H9 (cell line): ENCODE measurements around the gene ZNF180. TPM values are rescaled to one million over a fixed set of nuclear protein-coding genes. Genes with fewer than 3 reads are reported as not detected.

Source experiments
- DNase-seq: peaks from one replicate; pipeline ENCODE4 v3.0.0-alpha.2; 2017
- H2AFZ ChIP-seq: one replicate; pipeline ENCODE4 v1.6.1; 2013; ENCODE audit warnings: mild to moderate bottlenecking, low read length, control low read depth, moderate library complexity
- H2AK5ac ChIP-seq: 2 replicates; pipeline ENCODE4 v1.6.1; 2013; ENCODE audit warnings: low read length, control low read depth, mixed read lengths; ENCODE audit not compliant: insufficient read length
- H2BK120ac ChIP-seq: one replicate; pipeline ENCODE4 v1.6.1; 2013; ENCODE audit warnings: low read depth, mild to moderate bottlenecking, low read length, control low read depth, inconsistent platforms; ENCODE audit not compliant: poor library complexity, severe bottlenecking
- H2BK12ac ChIP-seq: 2 replicates; pipeline ENCODE4 v1.6.1; 2013; ENCODE audit warnings: low read length, control low read depth, mixed read lengths, low read depth; ENCODE audit not compliant: insufficient read length
- H2BK15ac ChIP-seq: 2 replicates; pipeline ENCODE4 v1.6.1; 2013; ENCODE audit warnings: low read depth, low read length, control low read depth
- H2BK20ac ChIP-seq: one replicate; pipeline ENCODE4 v1.6.1; 2013; ENCODE audit warnings: low read depth, mild to moderate bottlenecking, low read length, control low read depth, inconsistent platforms; ENCODE audit not compliant: poor library complexity, severe bottlenecking
- H2BK5ac ChIP-seq: 2 replicates; pipeline ENCODE4 v1.6.1; 2013; ENCODE audit warnings: low read length, control low read depth, mixed read lengths; ENCODE audit not compliant: insufficient read length
- H3K14ac ChIP-seq: 2 replicates; pipeline ENCODE4 v1.6.1; 2013; ENCODE audit warnings: low read length, control low read depth; ENCODE audit not compliant: insufficient read depth
- H3K18ac ChIP-seq: 2 replicates; pipeline ENCODE4 v1.6.1; 2013; ENCODE audit warnings: low read depth, mild to moderate bottlenecking, mixed read lengths, low read length, control low read depth; ENCODE audit not compliant: insufficient read length
- H3K23ac ChIP-seq: 2 replicates; pipeline ENCODE4 v1.6.1; 2013; ENCODE audit warnings: low read length, control low read depth, mixed read lengths, low read depth; ENCODE audit not compliant: insufficient read length
- H3K23me2 ChIP-seq: 2 replicates; pipeline ENCODE4 v1.6.1; 2013; ENCODE audit warnings: low read depth, mild to moderate bottlenecking, mixed read lengths, low read length, control low read depth; ENCODE audit not compliant: insufficient read length, poor library complexity, severe bottlenecking
- H3K27ac ChIP-seq: 2 replicates; pipeline ENCODE4 v1.5.1; 2013; ENCODE audit warnings: low read length, control low read depth, mixed read lengths, low read depth; ENCODE audit not compliant: insufficient read length
- H3K27me3 ChIP-seq: 2 replicates; pipeline ENCODE4 v1.6.1; 2013; ENCODE audit warnings: low read length, control low read depth, inconsistent platforms; ENCODE audit not compliant: insufficient read depth
- H3K4ac ChIP-seq: 2 replicates; pipeline ENCODE4 v1.6.1; 2013; ENCODE audit warnings: low read depth, mild to moderate bottlenecking, control low read depth, inconsistent platforms, low read length, moderate library complexity
- H3K4me1 ChIP-seq: 2 replicates; pipeline ENCODE4 v1.6.1; 2013; ENCODE audit warnings: low read length, control low read depth, inconsistent platforms; ENCODE audit not compliant: insufficient read depth
- H3K4me2 ChIP-seq: 2 replicates; pipeline ENCODE4 v1.6.1; 2013; ENCODE audit warnings: low read length, control low read depth, mixed read lengths; ENCODE audit not compliant: insufficient read length, insufficient read depth
- H3K56ac ChIP-seq: 2 replicates; pipeline ENCODE4 v1.6.1; 2013; ENCODE audit warnings: low read depth, mild to moderate bottlenecking, mixed read lengths, low read length, control low read depth; ENCODE audit not compliant: insufficient read length
- H3K79me1 ChIP-seq: 2 replicates; pipeline ENCODE4 v1.6.1; 2013; ENCODE audit warnings: low read depth, mild to moderate bottlenecking, moderate library complexity, low read length, control low read depth, inconsistent platforms; ENCODE audit not compliant: insufficient read depth, poor library complexity, severe bottlenecking
- H3K79me2 ChIP-seq: 2 replicates; pipeline ENCODE4 v1.6.1; 2013; ENCODE audit warnings: low read length, control low read depth, inconsistent platforms; ENCODE audit not compliant: insufficient read depth
- H3K9ac ChIP-seq: 2 replicates; pipeline ENCODE4 v1.6.1; 2013; ENCODE audit warnings: low read length, control low read depth, mixed read lengths; ENCODE audit not compliant: insufficient read length; ENCODE audit errors: extremely low read depth
- H3K9me3 ChIP-seq: one replicate; pipeline ENCODE4 v1.6.1; 2013; ENCODE audit warnings: low read depth, low read length, inconsistent platforms; ENCODE audit not compliant: control insufficient read depth
- H3T11ph ChIP-seq: one replicate; pipeline ENCODE4 v1.6.1; 2013; ENCODE audit warnings: mild to moderate bottlenecking, low read length, control low read depth, inconsistent platforms
- H4K20me1 ChIP-seq: one replicate; pipeline ENCODE4 v1.6.1; 2013; ENCODE audit not compliant: control insufficient read depth, insufficient read length, insufficient read depth
- H4K5ac ChIP-seq: 2 replicates; pipeline ENCODE4 v1.6.1; 2013; ENCODE audit warnings: low read depth, mild to moderate bottlenecking, mixed read lengths, low read length, control low read depth; ENCODE audit not compliant: insufficient read length
- H4K8ac ChIP-seq: replicated peaks from 2 replicates; pipeline ENCODE4 v1.6.1; 2013; ENCODE audit warnings: low read length, control low read depth, mixed read lengths, low read depth; ENCODE audit not compliant: insufficient read length
- H4K91ac ChIP-seq: 2 replicates; pipeline ENCODE4 v1.6.1; 2013; ENCODE audit warnings: low read depth, mild to moderate bottlenecking, moderate library complexity, mixed read lengths, low read length, control low read depth; ENCODE audit not compliant: insufficient read length
- H3K27ac Mint-ChIP-seq, 3 experiments: 2 replicates in 2 of 3; 3 replicates in 1 of 3; pipeline ENCODE4 v1.8.0; 2020 to 2021; ENCODE audit warnings: mixed read lengths in 3 of 3, mild to moderate bottlenecking in 1 of 3, moderate library complexity in 1 of 3
- H3K27me3 Mint-ChIP-seq: 2 replicates; pipeline ENCODE4 v1.8.0; 2021; ENCODE audit warnings: low read depth, mild to moderate bottlenecking, moderate library complexity, mixed read lengths
- H3K36me3 Mint-ChIP-seq, 3 experiments: 2 replicates in 2 of 3; 3 replicates in 1 of 3; pipeline ENCODE4 v1.8.0; 2020 to 2021; ENCODE audit warnings: low read depth in 3 of 3, mixed read lengths in 3 of 3; ENCODE audit not compliant: insufficient read depth in 1 of 3
- H3K4me1 Mint-ChIP-seq, 2 experiments: 2 replicates each; pipeline ENCODE4 v1.8.0; 2020; ENCODE audit warnings: mixed read lengths in 2 of 2
- H3K4me3 Mint-ChIP-seq, 2 experiments: 2 replicates in 1 of 2; 3 replicates in 1 of 2; pipeline ENCODE4 v1.8.0; 2020 to 2021; ENCODE audit warnings: mild to moderate bottlenecking in 2 of 2, mixed read lengths in 2 of 2, moderate library complexity in 1 of 2
- H3K9me3 Mint-ChIP-seq, 2 experiments: 2 replicates in 1 of 2; 3 replicates in 1 of 2; pipeline ENCODE4 v1.8.0; 2020; ENCODE audit warnings: mild to moderate bottlenecking in 2 of 2, mixed read lengths in 2 of 2, moderate library complexity in 1 of 2
- CTCF ChIP-seq: fragments of 200-600 bp; sonication (generic); conservative IDR thresholded peaks from 3 replicates; pipeline ENCODE4 v1.8.0; 2021; ENCODE audit warnings: antibody characterized with exemption, mild to moderate bottlenecking
- WGBS: extraction: QIAGEN DNeasy Blood & Tissue Kit; methylation state at CpG from one replicate; pipeline ENCODE4 v1.1.7; 2013; ENCODE audit warnings: missing lambda C conversion rate, low lambda C conversion rate, mixed read lengths; ENCODE audit not compliant: insufficient read length; ENCODE audit errors: extremely low coverage; 5-methylcytosine and 5-hydroxymethylcytosine counted together
- total RNA-seq: library from RNA; stranded (reverse); gene quantifications from 2 replicates; pipeline ENCODE4 v1.2.1, GENCODE V29; 2021

The ZNF180 gene
- total RNA-seq, 1 experiment from 2014 or later, result 13.6 TPM

DNA sequence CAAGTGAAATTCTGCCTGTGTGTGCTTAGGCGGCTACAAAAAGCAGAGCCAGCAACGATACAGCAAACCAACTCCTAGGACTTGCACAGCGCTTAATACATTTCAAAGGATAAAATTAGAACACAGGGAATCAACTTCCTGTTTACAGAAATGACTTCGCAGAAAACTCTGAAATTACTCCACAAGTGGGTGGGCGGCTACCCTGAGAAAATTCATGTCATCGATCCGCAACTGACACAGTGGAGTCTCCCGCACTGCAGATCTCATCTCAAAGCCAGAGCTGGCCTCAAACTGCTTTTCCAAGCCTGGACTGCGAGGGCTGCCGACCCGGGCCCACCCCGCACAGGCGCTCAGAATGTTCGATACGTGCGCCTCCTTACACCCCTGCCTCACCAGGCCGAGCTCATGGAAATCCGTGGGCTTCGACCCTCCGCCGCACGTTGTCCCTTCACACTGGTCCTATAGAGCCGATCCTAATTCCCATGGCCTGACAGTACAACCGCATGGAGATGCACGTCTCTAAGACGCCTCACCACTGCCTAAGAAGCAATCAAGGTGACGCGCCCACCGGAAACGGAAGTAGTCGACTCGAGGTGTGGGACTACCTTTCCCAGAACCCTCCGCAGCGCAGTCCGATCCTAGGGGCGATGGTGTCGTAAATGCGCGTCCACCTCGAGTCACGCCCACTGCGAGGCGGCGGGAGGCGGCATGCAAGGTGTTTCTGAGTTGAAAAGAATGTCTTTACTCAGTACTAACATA lies 52.2 kb downstream of the ZNF180 start, which contains the start of gene ZNF229:
Gene ZNF229 (minus strand): TSS at position 557 of the 759 bp plus-strand sequence. CDS start 5,625 bp downstream, outside the sequence.
- peaks cover 2 to 3% of the 10 kb centered on the region in 2 experiments; a peak in 2 of 4 replicates for H3K4me1 Mint-ChIP-seq
- H3K18ac ChIP-seq, result no peak within 1 kb of the TSS

More for the DNA sequence above, 52.2 kb downstream of the ZNF180 start, which contains the start of gene ZNF229:
- Histone ChIP-seq H3K9ac (peak within 1 kb of the TSS; percentile 58), H3K27ac (no peak within 1 kb of the TSS), H3K23ac (no peak within 1 kb of the TSS), H4K5ac (no peak within 1 kb of the TSS), H4K91ac (no peak within 1 kb of the TSS), H3K9me3 (peaks cover 19% of the 10 kb centered on the region), H2AFZ (no peak within 1 kb of the TSS), H3K4ac (no peak within 1 kb of the TSS), H3K56ac (no peak within 1 kb of the TSS), H3T11ph (no peak within 1 kb of the TSS), H3K27me3 (no peaks in the 10 kb centered on the region), H2BK120ac (no peak within 1 kb of the TSS), H3K79me2 (no peaks in the 10 kb centered on the region), H3K79me1 (no peaks in the 10 kb centered on the region), H3K4me2 (peak within 1 kb of the TSS; percentile 62), H2BK15ac (no peak within 1 kb of the TSS), H2BK5ac (no peak within 1 kb of the TSS), H2BK12ac (no peak within 1 kb of the TSS), H4K20me1 (no peaks in the 10 kb centered on the region), H3K4me1 (0 out of 2 replicates have a peak, but pooled peaks cover 2% of the 10 kb centered on the region), H3K23me2 (peaks cover 6% of the 10 kb centered on the region), H2BK20ac (no peak within 1 kb of the TSS), H4K8ac (no peak within 1 kb of the TSS), H3K14ac (no peak within 1 kb of the TSS), H2AK5ac (no peak within 1 kb of the TSS)
- Mint-ChIP-seq H3K27me3 (peaks cover 15% of the 10 kb centered on the region), H3K4me3 (peak within 1 kb of the TSS in 1 of 2 experiments; percentile 90; a peak in 2 of 5 replicates), H3K27ac (peak within 1 kb of the TSS in 1 of 3 experiments; percentile 96; a peak in 2 of 7 replicates), H3K36me3 (peaks cover 17 to 61% (median 32%) of the 10 kb centered on the region in 3 experiments), H3K9me3 (peaks cover 77 to 93% of the 10 kb centered on the region in 2 experiments)
- no CpG with 5 or more reads among the region's 45 CpGs for WGBS
- TF ChIP-seq CTCF, result no peak
- DNase-seq, result peak; percentile 97
